ENCODE data around the gene GSE1.

Gene GSE1

GRCh38 chr16:85650844-85651628, 37.9 kb downstream of the GSE1 start:
- no peak for DNase-seq

- DNase-seq, result no peak
Measured at GRCh38 chr16:85651629-85652430, 38.7 kb downstream of the GSE1 start.

DNA sequence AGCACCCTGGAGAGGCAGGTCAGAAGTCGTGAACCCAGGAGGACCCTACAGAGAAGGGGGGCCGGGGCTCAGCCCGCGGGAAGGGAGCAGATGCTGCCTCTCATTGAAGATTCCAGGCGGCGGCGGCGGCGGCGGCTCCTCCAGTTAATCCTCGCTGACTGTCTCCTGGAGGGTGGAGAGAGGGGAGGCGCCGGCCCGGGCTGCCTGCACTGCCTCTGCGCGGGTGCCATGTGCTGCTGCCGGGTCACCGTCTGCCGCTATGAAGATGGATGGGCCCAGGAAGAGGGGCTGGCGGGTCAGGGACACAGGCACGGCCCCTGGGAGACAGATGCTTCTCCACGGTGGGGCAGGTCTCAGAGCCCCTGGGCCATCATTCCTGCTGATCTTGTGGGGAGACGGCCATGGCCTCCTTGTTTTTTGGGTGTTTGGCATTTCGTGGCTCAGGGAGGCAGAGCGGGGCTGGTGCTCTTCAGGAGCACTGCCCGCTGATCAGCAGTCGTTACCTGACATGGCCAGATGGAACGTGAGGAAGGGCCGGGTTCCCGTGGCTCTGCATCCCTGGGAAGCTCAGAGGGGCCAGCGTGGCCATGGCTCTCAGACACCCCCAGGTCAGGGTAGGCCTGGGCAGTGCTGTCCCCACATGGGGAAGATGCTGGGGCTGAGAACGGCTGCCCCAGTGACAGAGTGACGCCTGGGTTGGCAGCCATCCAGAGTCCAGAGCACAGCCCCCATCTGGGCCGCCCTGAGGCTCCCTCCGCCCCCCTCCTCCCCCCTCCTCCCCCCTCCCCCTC, 39.5 kb downstream of the GSE1 start:
- no peak for DNase-seq

DNA sequence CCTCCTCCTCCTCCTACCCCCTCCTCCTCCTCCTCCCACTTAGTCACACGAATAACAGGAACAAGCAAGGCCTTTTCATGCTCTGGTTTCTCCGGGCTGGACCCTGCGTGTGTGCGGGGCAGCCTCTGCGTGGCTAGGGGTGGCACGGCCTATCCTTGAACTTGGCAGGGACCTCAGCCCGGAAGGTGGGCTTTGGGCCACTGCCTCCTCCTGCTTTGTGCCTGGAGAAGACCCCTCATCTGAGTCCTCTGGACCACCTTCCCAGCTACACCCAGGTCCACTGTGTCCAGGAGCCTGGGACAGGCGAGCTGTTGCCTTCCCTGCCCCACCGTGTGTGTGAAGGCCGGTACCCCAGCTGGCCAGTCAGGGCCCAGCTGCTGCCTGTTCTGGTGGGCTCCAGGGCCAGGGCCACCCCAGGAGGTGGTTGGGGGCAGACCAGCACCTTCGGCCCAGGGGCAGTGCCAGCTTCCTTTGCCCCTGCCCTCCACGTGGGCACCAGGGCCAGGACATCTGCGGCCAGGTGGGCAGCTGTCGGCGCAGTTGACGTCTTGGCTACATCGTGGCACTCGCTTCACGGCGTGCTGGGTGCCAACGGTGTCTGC, 40.3 kb downstream of the GSE1 start:
- no peak for DNase-seq

DNA sequence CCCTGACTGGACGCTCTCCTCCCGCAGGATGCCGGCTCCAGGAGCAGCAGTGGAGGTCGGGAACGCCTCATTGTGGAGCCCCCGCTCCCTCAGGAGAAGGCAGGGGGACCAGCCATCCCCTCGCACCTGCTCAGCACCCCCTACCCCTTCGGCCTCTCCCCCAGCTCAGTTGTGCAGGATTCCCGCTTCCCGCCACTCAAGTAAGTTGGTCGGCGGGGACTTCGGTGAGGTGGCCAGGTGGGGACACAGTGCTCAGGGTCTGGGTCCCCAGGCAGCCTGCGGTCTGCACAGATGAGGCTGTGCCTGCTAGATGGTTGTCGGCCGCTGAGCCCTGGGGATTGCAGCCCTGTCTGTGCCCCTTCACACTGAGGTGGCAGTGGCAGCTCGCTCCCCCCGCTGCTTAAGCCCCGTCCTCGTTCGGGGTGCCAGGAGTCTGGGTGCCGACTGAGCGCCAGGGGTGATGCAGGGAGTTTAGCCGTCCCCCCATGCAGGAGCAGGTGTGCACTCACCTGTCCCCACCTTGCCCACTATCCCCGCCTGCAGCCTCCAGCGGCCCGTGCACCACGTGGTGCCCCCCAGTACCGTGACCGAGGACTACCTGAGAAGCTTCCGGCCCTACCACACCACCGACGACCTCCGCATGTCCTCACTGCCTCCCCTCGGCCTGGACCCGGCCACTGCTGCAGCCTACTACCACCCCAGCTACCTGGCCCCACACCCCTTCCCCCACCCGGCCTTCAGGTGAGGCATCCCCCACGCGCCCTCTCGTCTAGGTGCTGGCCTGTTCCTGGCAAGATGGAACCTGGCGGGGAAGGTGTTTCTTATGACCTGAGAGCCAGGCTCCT, 41.4 kb downstream of the GSE1 start:
- no peak for DNase-seq

DNA sequence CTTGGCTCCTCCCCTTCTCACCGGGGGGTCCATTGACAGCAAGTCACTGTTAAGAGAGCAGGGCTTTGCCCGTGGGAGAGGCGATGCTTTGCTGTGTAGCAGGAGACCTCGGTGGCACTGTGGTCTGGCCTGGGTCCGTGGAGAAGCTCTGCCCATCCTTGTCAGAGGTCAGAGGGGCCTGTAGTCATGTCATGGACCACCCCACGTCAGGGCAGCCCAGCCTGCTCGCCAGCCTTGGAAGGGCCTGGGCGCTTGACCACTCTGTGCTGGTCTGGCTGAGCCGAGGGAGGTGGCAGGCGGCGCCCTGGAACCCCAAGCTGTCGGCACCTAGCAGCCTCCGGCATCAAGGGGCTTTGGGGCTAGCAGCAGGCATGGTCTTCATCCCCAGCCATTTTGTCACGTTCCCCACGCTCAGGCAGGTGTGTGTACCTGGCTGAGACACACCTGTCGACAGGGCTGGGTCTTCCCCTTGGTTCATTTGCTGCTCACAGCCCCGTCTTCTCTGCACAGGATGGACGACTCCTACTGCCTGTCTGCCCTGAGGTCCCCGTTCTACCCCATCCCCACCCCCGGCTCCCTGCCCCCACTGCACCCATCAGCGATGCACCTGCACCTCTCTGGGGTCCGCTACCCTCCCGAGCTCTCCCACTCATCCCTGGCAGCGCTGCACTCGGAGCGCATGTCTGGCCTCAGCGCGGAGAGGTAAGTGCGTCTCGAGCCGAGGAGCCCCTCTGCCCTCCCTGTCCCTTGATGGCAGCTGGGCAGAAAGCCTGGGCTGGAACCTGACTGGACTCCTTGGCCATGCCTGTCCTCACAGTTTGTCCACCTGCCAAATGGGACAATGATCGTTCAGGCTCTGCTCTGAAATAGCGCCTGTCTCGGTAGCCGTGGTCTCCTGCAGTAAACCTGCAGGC, 42.4 kb downstream of the GSE1 start:
- no peak for DNase-seq

- DNase-seq, result no peak
Measured at GRCh38 chr16:85656351-85657266, 43.5 kb downstream of the GSE1 start.

DNA sequence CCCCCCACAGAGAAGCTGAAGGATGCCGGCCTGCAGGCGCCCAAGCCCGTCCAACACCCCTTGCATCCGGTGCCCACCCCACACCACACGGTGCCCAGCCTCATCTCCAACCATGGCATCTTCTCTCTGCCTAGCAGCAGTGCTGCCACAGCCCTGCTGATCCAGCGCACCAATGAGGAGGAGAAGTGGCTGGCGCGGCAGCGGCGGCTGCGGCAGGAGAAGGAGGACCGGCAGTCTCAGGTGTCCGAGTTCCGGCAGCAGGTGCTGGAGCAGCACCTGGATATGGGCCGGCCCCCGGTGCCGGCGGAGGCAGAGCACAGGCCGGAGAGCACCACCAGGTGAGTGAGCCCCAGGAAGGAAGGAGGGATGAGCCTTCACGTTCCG, 44.1 kb downstream of the GSE1 start:
- DNase-seq, result no peak

DNA sequence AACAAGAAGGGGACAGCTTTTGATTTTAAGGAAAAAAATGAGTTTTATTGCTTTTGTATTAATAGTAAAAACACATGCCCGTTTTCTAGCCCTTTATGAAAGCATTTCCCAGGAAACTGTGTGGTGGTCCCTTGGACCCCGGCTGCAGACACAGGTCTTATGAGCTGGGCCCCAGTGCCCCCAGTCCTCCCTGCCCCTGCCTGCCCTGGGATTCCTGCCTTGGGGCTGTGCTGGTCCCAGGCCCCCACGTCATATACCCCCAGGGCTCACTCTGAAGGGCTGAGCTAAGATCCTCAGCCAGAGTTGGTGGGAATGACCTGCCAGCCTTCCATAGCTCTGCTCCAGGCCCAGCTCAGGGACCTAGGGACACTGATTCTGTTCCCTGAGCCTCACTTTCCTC, 44.9 kb downstream of the GSE1 start:
- DNase-seq, result no peak

- no peak for DNase-seq
Measured at GRCh38 chr16:85658504-85659326, 45.6 kb downstream of the GSE1 start.

GRCh38 chr16:85659336-85659735, 46.2 kb downstream of the GSE1 start:
- no peak for DNase-seq

DNA sequence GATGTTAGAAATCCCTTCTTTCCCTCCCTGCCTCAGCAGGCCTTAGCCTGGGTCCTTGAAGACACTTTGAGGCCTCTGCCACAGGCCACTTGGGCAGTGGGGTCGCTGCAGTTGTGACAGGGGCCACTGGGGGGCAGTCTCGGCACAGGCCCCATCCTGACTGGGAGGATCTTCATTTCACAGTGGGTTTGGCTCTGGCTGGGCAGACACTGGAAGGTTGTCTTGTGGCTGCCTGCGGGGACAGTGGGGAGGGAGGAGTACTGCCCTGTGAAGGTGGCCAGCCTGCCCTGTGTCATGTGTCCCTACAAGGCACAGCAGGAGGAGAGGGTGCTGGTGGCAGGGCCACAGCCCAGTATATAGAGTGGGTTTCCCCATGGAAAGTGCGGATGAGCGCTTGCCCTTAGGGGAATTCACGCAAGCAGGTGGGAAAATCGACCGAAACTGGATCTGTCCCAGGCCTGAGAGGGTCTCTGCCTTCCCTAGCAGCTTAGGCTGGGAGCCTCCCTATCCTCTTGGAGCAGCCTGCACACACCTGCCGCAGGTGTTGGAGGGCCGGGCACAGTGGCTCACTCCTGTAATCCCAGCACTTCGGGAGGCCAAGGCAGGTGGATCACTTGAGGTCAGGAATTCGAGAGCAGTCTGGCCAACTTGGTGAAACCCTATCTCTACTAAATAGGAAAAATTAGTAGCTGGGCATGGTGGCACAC, 46.8 kb downstream of the GSE1 start:
- peak; percentile 35 to 61 for DNase-seq

DNA sequence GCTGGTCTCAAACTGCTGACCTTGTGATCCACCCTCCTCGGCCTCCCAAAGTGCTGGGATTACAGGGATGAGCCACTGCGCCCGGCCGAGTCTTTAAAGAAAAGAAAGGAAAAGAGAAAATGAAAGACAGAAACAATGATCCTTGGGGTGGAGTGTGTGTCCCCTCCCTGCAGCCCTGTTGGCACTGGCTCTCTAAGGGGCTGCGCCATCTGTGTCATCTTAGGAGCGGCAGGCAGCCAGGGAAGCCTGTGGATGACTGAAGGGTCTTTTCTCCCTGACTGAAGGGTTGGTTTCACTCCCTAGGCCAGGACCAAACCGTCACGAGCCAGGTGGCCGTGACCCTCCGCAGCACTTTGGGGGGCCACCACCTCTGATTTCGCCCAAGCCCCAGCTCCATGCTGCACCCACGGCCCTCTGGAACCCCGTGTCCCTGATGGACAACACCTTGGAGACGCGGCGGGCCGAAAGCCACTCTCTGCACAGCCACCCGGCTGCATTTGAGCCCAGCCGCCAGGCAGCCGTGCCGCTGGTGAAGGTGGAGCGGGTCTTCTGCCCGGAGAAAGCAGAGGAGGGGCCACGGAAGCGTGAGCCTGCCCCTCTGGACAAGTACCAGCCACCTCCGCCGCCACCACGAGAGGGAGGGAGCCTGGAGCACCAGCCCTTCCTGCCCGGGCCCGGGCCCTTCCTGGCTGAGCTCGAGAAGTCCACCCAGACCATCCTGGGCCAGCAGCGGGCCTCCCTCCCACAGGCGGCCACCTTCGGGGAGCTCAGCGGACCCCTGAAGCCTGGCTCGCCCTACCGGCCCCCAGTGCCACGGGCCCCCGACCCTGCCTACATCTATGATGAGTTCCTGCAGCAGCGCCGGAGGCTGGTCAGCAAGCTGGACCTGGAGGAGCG, 48.0 kb downstream of the GSE1 start:
- DNase-seq, result no peak

DNA sequence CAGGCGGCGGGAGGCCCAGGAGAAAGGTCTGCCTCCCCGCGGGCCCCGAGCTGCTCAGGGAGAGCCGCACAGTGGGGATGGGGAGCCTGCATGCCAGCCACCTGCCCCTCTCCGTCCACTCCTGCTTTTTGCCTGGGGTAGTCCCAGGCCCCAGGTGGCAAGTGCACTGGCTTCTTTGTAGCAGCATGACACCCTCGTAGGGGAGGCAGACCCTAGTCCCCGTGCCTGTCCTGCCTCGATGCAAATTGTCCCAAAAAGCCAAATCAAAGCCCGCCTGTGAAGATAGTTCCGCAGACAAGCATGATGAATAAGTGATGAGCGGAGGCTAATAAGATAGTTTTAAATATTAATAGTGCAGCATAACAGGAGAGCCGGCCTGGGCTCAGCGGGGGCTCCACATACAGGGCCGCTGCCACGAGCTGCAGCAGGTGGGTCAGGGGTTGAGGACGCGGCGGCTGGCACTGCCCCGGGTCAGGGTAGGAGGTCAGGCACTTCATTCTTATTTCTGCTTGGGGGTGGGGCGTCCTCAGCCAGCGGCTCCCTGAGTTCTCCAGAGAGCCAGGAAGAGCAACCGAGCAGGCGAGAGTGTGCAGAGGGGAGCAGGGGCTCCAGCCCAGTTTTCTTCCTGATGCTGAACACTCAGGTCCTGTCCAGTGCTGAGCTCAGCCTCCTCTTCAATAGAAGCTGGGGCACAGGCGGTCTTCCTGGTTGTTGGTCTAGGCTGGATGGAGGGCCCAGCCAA, 48.8 kb downstream of the GSE1 start:
- no peak for DNase-seq

DNA sequence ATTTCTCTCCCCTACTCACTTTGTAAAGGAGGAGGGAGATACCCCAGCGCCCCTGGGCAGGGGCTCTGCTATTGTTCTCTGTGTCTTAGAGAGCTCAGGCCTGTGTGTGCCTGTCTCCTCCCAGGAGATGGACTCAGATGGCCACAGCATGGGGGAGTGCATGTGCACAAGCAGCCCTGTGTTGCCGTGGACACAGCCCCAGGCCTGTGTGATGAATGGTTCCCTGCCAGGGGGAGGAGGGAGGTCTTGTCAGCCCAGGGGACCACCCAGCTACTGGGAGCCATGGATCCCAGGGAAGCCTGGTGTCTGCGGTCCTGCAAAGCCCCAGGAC, 49.3 kb downstream of the GSE1 start:
- DNase-seq, result no peak

DNA sequence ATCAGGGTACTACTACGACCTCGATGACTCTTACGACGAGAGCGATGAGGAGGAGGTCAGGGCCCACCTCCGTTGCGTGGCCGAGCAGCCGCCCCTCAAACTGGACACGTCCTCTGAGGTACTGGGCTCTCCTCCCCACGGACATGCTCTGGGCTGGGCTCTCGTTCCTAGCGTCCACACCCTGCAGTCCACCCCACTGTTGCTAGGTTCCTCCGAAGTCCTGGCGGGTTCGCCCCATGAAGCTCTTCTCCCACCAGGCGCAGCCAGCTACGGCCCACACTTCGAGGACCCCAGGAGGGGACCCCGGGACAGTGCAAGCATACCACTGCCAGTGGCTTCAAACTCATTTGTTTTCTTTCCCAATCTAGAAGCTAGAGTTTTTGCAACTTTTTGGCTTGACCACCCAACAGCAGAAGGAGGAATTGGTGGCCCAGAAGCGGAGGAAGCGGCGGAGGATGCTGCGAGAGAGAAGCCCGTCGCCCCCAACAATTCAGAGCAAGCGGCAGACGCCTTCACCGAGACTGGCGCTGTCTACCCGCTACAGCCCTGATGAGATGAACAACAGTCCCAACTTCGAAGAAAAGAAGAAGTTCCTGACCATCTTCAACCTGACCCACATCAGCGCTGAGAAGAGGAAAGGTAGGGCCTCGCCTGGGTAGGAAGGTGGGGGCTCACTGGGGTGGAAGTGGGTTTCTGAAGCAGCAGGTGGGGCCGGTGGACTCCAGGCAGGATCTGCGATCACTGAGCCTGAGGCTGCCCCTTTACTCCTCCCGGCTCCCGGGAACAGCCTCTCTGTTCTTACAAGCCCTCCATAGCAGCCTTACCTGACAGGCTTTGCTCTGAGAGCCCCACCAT, 50.1 kb downstream of the GSE1 start:
- DNase-seq, result no peak
